ENCODE measurements around the gene CECR2.

Gene CECR2

GRCh38 chr22:17580441-17581031, 211.3 kb downstream of the CECR2 start:
- H3K27me3 ChIP-seq (ENCODE audit: insufficient read depth, low read length, poor library complexity), result no peaks in the 10 kb centered on the region
- no peaks in the 10 kb centered on the region for H4K20me1 ChIP-seq (ENCODE audit: insufficient read depth, low read length)
- no peaks in the 10 kb centered on the region for H3K9me3 ChIP-seq (ENCODE audit: insufficient read depth, low read length, severe bottlenecking)
- no peaks in the 10 kb centered on the region for H3K4me1 ChIP-seq (ENCODE audit: insufficient read depth, low read length)
- no peak overlapping the region for H3K27ac ChIP-seq (ENCODE audit: low read length)
- no peaks in the 10 kb centered on the region for H3K79me2 ChIP-seq (ENCODE audit: insufficient read depth, low read length)
- TF ChIP-seq CTCF (IDR thresholded peaks at IDR 0.05; ENCODE audit: borderline replicate concordance, extremely low read depth, low read length, poor library complexity, severe bottlenecking), result no peak
- TF ChIP-seq EZH2 (IDR thresholded peaks at IDR 0.05; ENCODE audit: borderline replicate concordance, low read depth, low read length, severe bottlenecking), result no peak
- no peaks in the 10 kb centered on the region for H3K36me3 ChIP-seq (ENCODE audit: insufficient read depth, low read length)
- H3K4me3 ChIP-seq (ENCODE audit: low read depth in 1 of 2, low read length in 2 of 2), result no peak overlapping the region
- no peak overlapping the region for H3K9ac ChIP-seq (ENCODE audit: low read depth, low read length)
- ATAC-seq (ENCODE audit: insufficient read depth, low read depth), result no peak
- no peak overlapping the region for H3K4me2 ChIP-seq (ENCODE audit: insufficient read depth, low read length)
- no peak for DNase-seq
- no peak overlapping the region for H2AFZ ChIP-seq (ENCODE audit: low read depth, low read length)

GRCh38 chr22:17581056-17581455, 211.8 kb downstream of the CECR2 start:
- Histone ChIP-seq H3K79me2 (ENCODE audit: insufficient read depth, low read length) (no peaks in the 10 kb centered on the region), H4K20me1 (ENCODE audit: insufficient read depth, low read length) (no peaks in the 10 kb centered on the region), H3K27ac (ENCODE audit: low read length) (no peak overlapping the region), H3K4me1 (ENCODE audit: insufficient read depth, low read length) (no peaks in the 10 kb centered on the region), H3K4me3 (ENCODE audit: low read depth in 1 of 2, low read length in 2 of 2) (no peak overlapping the region), H3K4me2 (ENCODE audit: insufficient read depth, low read length) (no peak overlapping the region), H3K27me3 (ENCODE audit: insufficient read depth, low read length, poor library complexity) (no peaks in the 10 kb centered on the region), H3K36me3 (ENCODE audit: insufficient read depth, low read length) (no peaks in the 10 kb centered on the region), H2AFZ (ENCODE audit: low read depth, low read length) (no peak overlapping the region), H3K9me3 (ENCODE audit: insufficient read depth, low read length, severe bottlenecking) (no peaks in the 10 kb centered on the region), H3K9ac (ENCODE audit: low read depth, low read length) (no peak overlapping the region)
- DNase-seq (no peak), ATAC-seq (ENCODE audit: insufficient read depth, low read depth) (no peak)
- TF ChIP-seq CTCF (IDR thresholded peaks at IDR 0.05; ENCODE audit: borderline replicate concordance, extremely low read depth, low read length, poor library complexity, severe bottlenecking) (no peak), EZH2 (IDR thresholded peaks at IDR 0.05; ENCODE audit: borderline replicate concordance, low read depth, low read length, severe bottlenecking) (no peak)

GRCh38 chr22:17581631-17582030, 212.4 kb downstream of the CECR2 start:
- no peak overlapping the region for H3K4me3 ChIP-seq (ENCODE audit: low read depth in 1 of 2, low read length in 2 of 2)
- no peak for TF ChIP-seq EZH2 (IDR thresholded peaks at IDR 0.05; ENCODE audit: borderline replicate concordance, low read depth, low read length, severe bottlenecking)
- no peak for TF ChIP-seq CTCF (IDR thresholded peaks at IDR 0.05; ENCODE audit: borderline replicate concordance, extremely low read depth, low read length, poor library complexity, severe bottlenecking)
- H3K36me3 ChIP-seq (ENCODE audit: insufficient read depth, low read length), result no peaks in the 10 kb centered on the region
- ATAC-seq (ENCODE audit: insufficient read depth, low read depth), result no peak
- no peaks in the 10 kb centered on the region for H3K4me1 ChIP-seq (ENCODE audit: insufficient read depth, low read length)
- no peak overlapping the region for H3K27ac ChIP-seq (ENCODE audit: low read length)
- DNase-seq, result no peak
- no peak overlapping the region for H3K4me2 ChIP-seq (ENCODE audit: insufficient read depth, low read length)
- no peak overlapping the region for H2AFZ ChIP-seq (ENCODE audit: low read depth, low read length)
- no peaks in the 10 kb centered on the region for H3K9me3 ChIP-seq (ENCODE audit: insufficient read depth, low read length, severe bottlenecking)
- no peaks in the 10 kb centered on the region for H3K27me3 ChIP-seq (ENCODE audit: insufficient read depth, low read length, poor library complexity)
- H3K79me2 ChIP-seq (ENCODE audit: insufficient read depth, low read length), result no peaks in the 10 kb centered on the region
- H4K20me1 ChIP-seq (ENCODE audit: insufficient read depth, low read length), result no peaks in the 10 kb centered on the region
- no peak overlapping the region for H3K9ac ChIP-seq (ENCODE audit: low read depth, low read length)

- Histone ChIP-seq H3K36me3 (ENCODE audit: insufficient read depth, low read length) (no peaks in the 10 kb centered on the region), H3K9me3 (ENCODE audit: insufficient read depth, low read length, severe bottlenecking) (no peaks in the 10 kb centered on the region), H3K79me2 (ENCODE audit: insufficient read depth, low read length) (no peaks in the 10 kb centered on the region), H4K20me1 (ENCODE audit: insufficient read depth, low read length) (no peaks in the 10 kb centered on the region), H3K4me3 (ENCODE audit: low read depth in 1 of 2, low read length in 2 of 2) (no peak overlapping the region), H3K27ac (ENCODE audit: low read length) (no peak overlapping the region), H2AFZ (ENCODE audit: low read depth, low read length) (no peak overlapping the region), H3K4me2 (ENCODE audit: insufficient read depth, low read length) (no peak overlapping the region), H3K4me1 (ENCODE audit: insufficient read depth, low read length) (no peaks in the 10 kb centered on the region), H3K27me3 (ENCODE audit: insufficient read depth, low read length, poor library complexity) (no peaks in the 10 kb centered on the region), H3K9ac (ENCODE audit: low read depth, low read length) (no peak overlapping the region)
- no peak for TF ChIP-seq EZH2 (IDR thresholded peaks at IDR 0.05; ENCODE audit: borderline replicate concordance, low read depth, low read length, severe bottlenecking)
- TF ChIP-seq CTCF (IDR thresholded peaks at IDR 0.05; ENCODE audit: borderline replicate concordance, extremely low read depth, low read length, poor library complexity, severe bottlenecking), result no peak
- DNase-seq (no peak), ATAC-seq (ENCODE audit: insufficient read depth, low read depth) (no peak)
Measured at GRCh38 chr22:17583151-17583550, 213.9 kb downstream of the CECR2 start.
